OCI-M1 (cell line): Measurements from ENCODE around the gene GET3.
"Not testable (repeated sequence)": the region's sequence is repeated elsewhere in the genome, so short reads cannot be mapped to it uniquely, and the experiment has no call there.

Source experiments
- DNase-seq: peaks from one replicate; lab custom pipeline; 2025; lab: John Stamatoyannopoulos, UW

Gene GET3

DNA sequence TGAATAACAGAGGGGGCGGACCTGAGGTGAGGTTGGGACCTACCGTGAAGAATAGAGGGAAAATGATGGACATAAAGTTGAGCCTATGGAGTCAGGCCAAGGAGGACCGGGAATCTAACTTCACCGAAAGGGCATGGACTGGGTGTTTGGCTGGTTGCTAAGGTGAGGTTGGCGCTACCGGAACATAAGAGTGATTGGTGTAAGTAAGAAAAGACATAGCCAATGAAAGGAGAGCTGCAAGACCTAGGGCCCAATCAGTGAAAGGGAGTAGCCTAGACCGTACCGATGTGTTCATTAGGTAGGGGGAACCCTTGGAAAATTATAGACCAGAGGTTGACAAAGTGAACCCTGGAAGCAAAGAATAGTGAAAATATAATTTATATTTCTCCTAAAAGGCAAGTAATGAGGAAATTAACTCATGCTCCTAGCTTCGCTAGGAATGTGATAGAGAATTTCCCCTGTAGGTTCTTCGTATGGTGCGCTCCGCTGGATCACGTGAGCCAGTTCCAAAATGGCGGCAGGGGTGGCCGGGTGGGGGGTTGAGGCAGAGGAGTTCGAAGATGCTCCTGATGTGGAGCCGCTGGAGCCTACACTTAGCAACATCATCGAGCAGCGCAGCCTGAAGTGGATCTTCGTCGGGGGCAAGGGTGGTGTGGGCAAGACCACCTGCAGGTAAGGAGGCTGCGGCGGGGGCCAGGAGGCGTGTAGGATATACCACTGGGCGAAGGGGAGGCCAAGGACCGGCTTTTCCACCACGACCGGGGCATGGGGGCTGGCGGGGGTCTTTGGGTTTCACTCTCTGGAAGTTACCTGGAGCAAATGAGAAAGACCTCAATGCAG, at the start of gene GET3:
GET3 (plus strand) TSS at position 503 of the 840 bp plus-strand sequence; CDS start at position 512, 9 bp downstream.
- DNase-seq, result peak; percentile 97

DNA sequence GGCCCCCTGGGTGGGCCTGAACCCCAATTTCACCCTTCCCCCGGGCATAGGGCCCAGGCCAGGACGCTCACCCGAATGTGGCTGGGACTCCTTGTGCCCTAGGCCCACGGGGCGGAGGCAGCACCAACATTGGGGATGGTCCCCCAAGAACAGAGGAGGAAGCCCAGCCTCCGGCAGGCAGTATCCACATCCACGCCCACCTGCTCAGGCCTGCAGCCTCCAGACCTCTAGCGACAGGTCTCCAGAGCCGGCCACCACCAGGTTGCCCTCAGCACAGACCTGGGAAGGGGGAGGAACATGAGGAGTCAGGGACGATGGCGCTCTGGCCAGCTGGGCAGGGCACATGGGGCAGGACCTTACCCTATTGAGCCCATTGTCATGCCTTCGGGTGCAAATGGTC, 48.3 kb upstream of the GET3 start:
- no peak for DNase-seq

DNA sequence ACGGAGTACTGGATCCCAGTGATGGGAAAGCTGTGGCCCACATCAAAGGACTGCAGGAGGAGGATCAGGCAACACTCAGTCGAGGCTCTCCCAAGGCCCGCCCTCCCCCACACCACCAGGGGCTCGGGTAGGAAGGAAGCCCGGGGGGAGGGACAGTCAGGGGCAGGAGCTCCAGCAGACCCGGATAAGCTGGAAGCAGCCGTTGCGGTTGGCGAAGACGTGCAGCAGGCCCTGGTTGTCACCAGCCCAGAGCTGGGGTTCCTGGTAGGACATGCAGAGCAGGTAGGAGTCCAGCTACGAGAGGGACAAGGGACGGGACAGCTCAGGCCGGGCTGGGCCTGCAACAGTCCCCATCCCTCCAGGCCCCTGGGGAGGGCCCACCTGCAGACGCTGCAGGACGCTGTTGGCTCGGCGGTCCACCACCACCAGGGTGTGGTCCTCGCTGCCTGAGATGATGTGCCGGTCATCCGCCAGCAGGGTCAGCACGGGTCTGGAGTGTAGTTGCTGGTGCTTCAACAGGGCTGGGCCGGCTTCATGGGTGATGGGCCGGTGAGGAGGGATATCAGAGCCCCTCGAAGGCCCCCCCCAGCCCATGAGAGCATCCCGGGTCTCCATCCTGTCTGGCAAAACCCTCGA, 47.6 kb upstream of the GET3 start:
- DNase-seq, result no peak

DNA sequence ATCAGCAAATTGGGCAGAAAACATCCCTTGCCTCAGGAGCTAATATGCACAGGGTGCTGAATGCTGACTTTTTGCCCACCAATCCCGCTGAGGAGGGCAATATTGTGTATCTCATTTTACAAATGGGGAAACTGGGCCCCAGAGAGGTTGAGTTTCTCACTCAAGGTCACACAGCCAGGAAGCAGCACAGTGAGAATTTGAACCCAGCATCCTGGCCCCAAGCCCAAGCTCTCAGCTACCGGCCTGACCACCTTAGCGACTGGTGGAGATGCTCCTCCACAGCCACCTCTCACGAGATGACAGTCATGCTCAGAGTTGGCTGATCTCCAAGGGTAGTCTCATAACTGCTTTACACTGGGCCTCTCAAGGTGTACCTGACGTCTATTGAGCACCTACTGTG, 44.3 kb upstream of the GET3 start:
- no peak for DNase-seq

DNA sequence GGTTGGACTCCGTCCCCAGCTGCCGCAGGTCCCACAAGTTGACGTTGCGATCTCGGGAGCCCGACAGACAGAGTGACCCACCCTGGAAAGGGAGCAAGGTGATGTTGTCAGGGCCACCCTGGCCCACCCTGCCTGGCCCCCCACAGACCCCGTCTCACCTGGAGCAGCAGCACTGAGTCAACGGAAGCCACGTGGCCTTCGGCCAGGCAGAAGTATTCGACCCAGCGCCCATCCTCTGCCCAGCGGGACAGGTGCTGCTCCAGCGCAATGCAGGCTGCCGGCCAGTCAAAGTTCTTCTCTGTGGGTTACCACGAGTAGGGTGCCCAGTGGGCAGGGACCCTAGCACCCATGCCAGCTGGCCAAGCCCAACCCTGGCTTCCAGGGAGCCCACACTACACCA, 42.7 kb upstream of the GET3 start:
- no peak for DNase-seq

DNA sequence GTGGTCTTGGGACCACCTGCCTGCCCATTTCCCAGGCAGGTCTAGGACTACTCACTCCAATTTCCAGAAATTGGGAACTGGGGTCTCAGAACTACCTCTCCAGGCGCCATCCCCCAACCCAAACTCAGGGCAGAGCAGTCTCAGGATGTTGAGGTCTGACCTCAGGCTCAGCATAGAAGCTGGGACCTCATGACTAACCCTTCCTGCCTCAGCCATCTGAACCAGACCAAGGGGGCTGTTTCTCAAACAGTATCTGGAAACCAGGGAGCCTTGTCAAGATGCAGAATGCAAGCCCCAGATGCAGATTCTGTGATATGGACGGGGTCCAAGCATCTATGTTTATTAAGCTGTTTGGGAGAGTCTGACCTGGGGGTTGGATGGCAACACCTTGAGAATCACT, 42.2 kb upstream of the GET3 start:
- DNase-seq, result no peak

DNA sequence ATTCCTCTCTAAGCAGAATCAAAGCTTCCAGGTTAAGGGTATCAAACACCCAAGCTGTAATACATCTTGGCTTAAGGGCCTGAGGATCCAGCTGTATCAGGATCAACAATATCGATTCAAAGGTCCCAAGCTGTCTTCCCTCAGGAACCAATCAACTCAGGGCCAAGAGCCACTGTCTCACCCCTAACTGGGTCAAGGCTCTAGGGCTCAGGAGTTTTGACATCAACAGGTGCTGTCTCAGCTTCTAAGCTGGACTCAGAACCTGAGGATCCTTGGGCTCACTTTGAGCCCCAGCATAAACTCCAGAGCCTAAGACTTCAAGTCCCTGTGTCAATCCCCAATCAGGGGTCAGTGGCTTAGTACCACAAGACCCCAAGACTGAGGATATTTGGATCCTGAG, 41.8 kb upstream of the GET3 start:
- no peak for DNase-seq

DNA sequence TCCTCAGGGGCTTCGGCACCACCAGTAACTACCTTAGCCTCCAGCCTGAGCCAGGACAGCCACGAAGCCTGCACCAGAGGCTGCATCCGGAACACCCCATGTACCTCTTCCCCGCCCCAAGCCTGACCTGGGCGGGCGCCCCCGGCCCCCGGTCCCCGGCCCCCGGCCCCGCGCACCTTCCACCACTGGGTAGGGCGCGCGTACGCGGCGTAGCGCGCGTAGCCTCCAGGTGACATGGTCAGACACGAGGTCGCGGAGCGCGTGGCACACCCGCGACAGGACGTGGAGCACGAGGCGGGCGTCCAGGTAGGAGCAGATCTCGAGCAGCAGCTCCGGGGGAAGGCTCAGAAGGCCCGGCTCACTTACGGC, 41.3 kb upstream of the GET3 start:
- DNase-seq, result no peak

DNA sequence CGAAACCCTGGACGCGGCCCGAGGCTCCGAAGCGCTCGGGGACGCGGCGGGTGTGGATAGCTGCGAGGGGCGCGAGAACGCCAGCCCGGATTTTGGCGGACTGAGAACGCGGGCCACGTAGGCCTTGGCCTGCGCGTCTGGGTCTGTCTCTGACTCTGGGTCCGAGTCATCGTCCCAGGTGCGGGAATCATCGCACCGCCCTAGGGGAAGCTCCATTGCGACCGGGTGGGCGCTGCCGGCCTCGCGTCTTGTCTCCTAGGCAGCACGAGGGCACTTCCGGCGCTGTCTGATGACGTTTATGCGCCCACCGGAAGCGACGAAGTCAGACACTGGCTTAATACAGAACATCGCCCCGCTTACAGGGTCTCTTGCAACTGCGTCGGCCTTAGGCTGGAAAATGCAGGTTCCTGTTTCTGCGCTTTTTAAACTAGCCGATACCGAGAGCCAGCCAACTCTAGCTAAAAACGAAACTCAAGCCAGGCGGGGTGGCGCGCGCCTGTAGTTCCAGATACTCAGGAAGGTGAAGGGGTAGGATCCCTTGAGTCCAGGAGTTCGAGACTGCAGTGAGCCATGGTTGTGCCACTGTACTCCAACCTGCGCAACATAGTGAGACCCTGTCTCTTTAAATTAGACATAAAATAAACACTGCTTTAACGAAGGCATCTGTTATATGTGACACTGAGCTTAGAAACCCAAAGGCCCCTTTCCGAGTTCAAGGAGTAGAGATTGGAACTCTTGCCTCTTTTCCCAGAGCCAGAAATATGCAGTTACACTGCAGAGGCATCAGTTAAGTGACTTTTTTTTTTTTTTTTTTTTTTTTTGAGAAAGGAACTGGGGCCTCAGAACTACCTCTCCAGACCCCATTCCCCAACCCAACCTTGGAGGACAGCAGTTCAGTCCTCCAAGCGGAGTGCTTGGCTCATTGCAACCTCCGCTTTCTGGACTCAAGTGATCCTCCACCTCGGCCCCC, 40.6 kb upstream of the GET3 start, which contains the start of gene FBXW9:
FBXW9 (minus strand) TSS at position 266 of the 970 bp plus-strand sequence; CDS start at position 216, 50 bp downstream.
- peak; percentile 96 for DNase-seq

DNA sequence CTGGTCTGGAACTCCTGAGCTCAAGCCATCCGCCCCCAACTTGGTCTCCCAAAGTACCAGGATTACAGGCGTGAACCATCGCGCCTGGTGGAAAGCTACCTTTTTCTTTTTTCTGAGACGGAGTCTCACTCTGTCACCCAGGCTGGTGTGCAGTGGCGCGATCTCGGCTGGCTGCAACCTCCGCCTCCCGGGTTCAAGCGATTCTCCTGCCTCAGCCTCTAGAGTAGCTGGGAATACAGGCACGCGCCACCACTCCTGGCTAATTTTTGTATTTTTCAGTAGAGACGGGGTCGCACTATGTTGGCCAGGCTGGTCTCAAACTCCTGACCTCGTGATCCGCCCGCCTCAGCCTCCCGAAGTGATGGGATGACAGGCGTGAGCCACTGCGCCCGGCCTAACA, 39.9 kb upstream of the GET3 start:
- not testable (repeated sequence) for DNase-seq

DNA sequence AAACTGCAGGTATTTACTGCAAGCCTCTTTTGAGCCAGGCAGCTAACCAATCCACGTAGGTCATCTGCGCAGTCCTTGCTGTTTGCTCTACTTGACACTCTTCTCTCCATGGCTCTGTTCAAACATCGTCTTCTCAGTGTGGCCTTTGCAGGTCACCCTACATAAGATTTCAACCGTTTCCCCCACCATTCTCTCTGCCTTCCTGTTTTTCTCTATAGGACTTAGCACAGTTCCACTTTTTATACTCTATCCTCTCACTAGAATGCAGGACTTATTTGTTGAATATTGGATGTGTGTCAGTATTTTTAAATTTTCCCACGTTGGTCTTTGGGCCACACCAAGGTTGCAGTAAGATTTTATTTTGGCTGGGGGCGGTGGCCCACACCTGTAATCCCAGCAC, 39.2 kb upstream of the GET3 start:
- no peak for DNase-seq

DNA sequence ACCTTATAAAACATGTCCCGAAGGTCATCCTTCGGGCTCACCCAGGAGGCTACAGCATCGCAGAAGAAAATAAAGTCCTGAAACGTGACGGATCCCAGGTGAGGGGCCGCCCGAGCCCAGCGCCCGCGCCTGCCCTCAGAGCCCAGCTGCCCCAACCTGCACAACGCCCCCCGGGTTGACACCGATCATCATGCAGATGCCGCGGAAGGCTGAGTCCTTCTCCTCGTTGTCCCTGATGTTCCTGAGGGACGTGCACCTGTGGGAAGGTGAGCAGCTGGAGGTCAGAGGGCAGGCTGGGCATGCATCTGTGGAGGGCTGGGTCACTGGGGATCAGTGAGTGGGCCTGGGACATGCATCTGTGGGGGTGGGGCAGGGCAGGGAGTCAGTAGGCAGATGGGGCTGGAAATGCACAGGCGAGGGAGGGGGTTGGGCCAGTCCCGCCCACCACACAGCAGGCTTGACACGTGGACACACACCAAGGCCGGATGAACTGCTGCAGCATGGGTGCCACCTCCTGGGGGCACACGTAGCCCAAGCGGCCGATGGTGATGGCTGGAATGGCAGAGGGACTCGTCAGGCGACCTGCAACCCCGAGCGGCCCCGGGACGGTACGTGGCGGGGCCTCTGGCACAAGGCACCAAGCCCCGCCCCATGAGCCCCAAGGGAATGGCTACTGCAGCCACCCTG, 35.6 kb upstream of the GET3 start:
- DNase-seq, result no peak

DNA sequence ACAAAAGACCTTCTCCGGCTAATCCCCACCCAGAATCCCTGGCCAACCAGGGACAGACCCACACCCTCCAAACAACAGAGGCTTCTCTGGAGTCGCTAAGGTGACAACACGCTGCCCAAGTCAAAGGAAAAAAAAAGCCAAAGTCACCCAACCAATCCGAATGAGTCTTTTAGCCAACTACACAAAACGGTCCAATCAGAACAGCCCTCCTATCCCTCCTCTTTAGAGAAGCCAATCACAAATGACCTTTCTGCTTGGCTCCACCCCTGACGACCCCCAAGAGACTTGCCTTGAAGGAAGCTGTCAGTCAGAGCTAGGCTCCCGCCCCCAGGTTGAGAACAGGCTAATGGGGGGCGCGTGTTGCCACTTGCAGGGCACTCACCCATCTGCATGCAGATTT, 34.3 kb upstream of the GET3 start:
- no peak for DNase-seq

DNA sequence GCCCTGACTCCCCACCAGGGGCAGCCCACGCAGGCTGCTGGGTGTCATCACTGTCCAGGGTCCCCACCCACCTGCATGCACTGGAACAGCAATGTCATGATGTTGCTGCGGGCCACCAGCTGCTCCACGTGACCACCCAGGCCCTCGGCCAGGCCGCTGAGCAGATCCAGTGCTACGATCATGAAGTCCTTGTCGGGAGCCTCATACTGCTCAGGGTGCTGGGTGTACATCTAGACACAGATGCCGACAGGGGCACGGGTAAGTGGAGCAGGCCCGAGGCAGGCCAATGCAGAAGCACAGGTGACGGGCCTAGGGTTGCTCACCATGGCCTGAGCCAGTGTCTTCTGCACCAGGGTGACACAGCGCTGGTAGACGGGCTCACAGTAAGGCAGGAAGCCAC, 32.1 kb upstream of the GET3 start:
- DNase-seq, result no peak

DNA sequence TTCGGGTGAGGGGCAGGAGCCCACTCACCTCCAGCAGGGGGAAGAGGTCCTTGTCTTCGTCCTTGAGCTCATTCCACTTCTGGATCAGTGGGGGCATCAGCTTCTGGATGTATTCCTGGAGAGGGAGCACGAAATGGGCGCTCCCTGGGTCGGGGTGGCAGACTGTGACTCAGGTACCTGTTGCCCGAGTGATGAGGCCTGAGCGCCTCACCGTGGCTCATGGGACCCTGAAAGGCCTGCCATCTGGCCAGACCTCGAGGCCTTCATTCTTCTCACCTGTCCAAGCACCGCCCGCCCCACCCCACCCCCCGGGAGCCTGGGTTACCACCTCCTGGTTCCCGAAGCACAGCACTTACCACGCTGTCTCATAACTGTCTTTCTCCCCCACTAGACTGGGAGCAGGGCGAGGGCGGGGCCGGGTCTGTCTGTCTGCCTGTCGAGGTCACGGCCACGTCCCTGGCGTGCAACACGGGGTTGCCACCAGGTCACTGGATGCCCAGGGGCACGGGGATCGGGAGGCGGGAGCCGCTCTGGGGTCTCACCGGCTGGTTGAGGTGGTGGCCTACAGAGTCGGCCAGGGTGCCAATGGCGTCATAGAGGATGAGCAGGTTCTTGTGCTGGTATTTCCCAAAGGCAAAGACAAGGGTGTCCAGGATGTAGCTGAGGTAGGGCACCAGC, 31.5 kb upstream of the GET3 start:
- DNase-seq, result no peak

DNA sequence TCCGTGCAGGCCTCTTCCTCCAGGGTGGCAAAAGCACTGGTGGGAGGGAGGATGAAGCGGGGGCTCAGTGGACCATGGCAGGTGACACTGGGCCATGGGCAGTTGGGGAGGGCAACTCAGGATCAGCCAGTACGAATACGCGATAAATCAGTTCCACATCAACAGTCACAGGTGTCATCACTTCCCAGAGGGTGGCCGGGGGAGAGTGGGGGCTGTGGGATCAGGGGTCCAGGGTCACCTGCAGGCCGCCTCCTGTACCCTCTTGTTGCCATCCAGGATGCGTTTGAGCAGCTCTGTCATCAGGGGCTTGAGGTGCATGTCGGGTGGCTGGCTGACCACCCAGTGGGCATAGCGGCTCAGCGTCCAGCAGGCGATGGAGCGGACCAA, 31.0 kb upstream of the GET3 start:
- DNase-seq, result no peak

DNA sequence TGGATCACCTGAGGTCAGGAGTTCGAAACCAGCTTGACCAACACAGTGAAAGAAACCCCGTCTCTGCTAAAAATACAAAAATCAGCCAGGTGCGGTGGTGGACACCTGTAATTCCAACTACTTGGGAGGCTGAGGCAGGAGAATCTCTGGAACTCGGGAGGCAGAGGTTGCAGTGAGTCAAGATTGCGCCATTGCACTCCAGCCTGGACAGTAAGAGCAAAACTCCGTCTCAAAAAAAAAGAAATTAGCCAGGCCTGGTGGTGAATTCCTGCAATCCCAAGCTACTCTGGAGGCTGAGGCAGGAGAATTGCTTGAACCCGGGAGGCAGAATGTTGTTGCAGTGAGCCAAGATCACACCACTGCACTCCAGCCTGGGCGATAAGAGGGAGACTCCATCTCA, 28.7 kb upstream of the GET3 start:
- DNase-seq, result no peak

DNA sequence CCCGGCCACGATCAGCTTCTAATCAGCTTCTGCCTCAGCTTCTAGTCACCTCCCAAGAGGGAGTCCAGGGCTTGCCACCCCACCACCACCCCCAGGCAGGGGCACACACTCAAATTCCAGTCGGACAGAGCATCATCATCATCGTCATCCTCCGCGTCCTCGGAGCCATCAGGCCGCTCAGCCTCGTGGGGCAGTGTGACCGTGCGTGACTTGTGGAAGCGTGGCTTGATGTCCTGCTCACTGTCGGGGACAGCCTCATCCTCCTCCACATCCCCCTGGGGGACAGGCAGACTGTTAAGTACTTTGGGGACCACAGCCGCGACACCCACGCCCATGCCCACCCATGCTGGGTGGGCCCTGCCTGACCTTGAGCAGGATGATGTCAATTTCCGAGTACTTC, 26.1 kb upstream of the GET3 start:
- no peak for DNase-seq

DNA sequence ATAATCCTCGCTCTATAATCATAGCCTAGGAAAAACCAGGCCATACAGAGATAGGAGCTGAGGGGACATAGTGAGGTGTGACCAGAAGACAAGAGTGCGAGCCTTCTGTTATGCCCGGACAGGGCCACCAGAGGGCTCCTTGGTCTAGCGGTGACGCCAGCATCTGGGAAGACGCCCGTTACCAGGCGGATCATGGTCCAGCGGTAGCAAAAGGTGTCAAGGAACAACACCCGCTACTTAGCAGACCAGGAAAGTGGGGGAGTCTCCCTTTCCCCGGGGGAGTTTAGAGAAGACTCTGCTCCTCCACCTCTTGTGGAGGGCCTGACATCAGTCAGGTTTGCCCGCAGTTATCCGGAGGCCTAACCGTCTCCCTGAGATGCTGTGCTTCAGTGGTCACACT, 25.2 kb upstream of the GET3 start:
- DNase-seq, result not testable (repeated sequence)

DNA sequence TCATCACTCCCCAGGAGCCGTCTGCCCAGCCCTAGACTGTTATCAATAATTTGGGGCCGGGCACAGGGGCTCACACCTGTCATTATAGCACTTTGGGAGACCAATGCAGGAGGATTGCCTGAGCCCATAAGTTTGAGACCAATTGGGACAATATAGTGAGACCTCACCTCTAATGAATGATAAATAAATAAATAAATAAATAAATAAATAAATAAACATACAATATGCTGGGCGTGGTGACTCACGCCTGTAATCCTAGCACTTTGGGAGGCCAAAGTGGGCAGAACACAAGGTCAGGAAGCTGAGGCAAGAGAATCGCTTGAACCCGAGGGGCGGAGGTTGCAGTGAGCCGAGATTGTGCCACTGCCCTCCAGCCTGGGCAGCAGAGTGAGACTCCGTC, 24.0 kb upstream of the GET3 start:
- not testable (repeated sequence) for DNase-seq

DNA sequence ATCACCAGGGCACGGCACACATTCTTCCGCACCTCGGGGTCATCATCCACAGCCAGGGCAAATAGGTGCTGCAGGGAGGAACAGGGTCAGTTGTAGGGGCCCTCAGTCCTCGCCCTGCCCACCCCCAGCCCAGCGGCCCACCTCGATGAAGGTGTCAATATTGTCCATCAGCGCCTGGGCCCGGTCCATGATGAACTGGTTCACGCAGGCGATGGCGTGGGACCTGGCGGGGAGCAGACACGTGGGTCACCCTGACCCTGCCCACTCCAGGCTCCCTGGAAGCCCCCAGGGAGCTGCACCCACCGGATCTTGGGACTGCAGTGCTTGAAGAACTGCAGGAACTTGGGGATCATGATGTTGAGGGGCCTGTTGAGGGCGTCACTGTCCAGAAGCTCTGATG, 22.2 kb upstream of the GET3 start:
- no peak for DNase-seq
